Osteoblast (primary cell): ENCODE results near the gene SMOC1. TPM values are rescaled to one million over a fixed set of nuclear protein-coding genes. Genes with fewer than 3 reads are reported as not detected.

Source experiments
- DNase-seq: peaks from one replicate; pipeline ENCODE4 v3.0.0; 2011; ENCODE audit warnings: low spot score, mixed read lengths; ENCODE audit not compliant: insufficient read length; ENCODE audit errors: missing footprints
- H2AFZ ChIP-seq: 2 replicates; pipeline ENCODE4 v1.6.0; 2011; ENCODE audit warnings: mild to moderate bottlenecking, low read length
- H3K27ac ChIP-seq: 2 replicates; pipeline ENCODE4 v1.5.1; 2011; ENCODE audit warnings: mild to moderate bottlenecking, low read depth, low read length, moderate library complexity
- H3K27me3 ChIP-seq: 2 replicates; pipeline ENCODE4 v1.6.0; 2012; ENCODE audit warnings: mild to moderate bottlenecking, control low read depth, inconsistent platforms, low read length, moderate library complexity; ENCODE audit not compliant: insufficient read depth
- H3K36me3 ChIP-seq: 2 replicates; pipeline ENCODE4 v1.5.1; 2011; ENCODE audit warnings: mild to moderate bottlenecking, low read length, control low read depth, moderate library complexity; ENCODE audit not compliant: insufficient read depth
- H3K4me1 ChIP-seq: 2 replicates; pipeline ENCODE4 v1.5.1; 2011; ENCODE audit warnings: mild to moderate bottlenecking, low read length, control low read depth, moderate library complexity; ENCODE audit not compliant: insufficient read depth
- H3K4me2 ChIP-seq: 2 replicates; pipeline ENCODE4 v1.6.0; 2011; ENCODE audit warnings: mild to moderate bottlenecking, low read length; ENCODE audit not compliant: insufficient read depth
- H3K4me3 ChIP-seq: fragments of 200-600 bp; sonication (generic); 3 replicates; pipeline ENCODE4 v1.5.1; 2012; ENCODE audit warnings: mild to moderate bottlenecking, low read length, inconsistent platforms; ENCODE audit not compliant: insufficient read depth
- H3K79me2 ChIP-seq: 2 replicates; pipeline ENCODE4 v1.6.0; 2012; ENCODE audit warnings: mild to moderate bottlenecking, low read length, control low read depth, inconsistent platforms; ENCODE audit not compliant: insufficient read depth
- H3K9me3 ChIP-seq: 2 replicates; pipeline ENCODE4 v1.5.1; 2011; ENCODE audit warnings: low read depth, low read length, control low read depth
- H4K20me1 ChIP-seq: 2 replicates; pipeline ENCODE4 v1.6.0; 2012; ENCODE audit warnings: mild to moderate bottlenecking, low read length, control low read depth; ENCODE audit not compliant: insufficient read depth
- CTCF ChIP-seq: IDR thresholded peaks from 2 replicates; pipeline ENCODE4 v1.5.1; 2011; ENCODE audit warnings: mild to moderate bottlenecking, low read depth, low read length, moderate library complexity; ENCODE audit errors: extremely low read depth
- total RNA-seq: library from RNA; depleted of rRNA; stranded (reverse); fragments of >200 nt; gene quantifications from 2 replicates; pipeline ENCODE4 v1.2.3, GENCODE V29; 2012

SMOC1 gene
- total RNA-seq, 1 donor, result 25.7 TPM

GRCh38 chr14:69941768-69942742, 62.8 kb downstream of the SMOC1 start:
- Histone ChIP-seq H3K4me1 (no peaks in the 10 kb centered on the region), H3K4me2 (no peak overlapping the region), H3K9me3 (no peaks in the 10 kb centered on the region), H3K27me3 (peaks cover under 1% of the 10 kb centered on the region), H3K79me2 (no peaks in the 10 kb centered on the region), H4K20me1 (no peaks in the 10 kb centered on the region), H3K36me3 (no peaks in the 10 kb centered on the region), H2AFZ (no peak overlapping the region), H3K4me3 (no peak overlapping the region), H3K27ac (no peak overlapping the region)
- no peak for DNase-seq
- TF ChIP-seq CTCF, result no peak

- no peak for TF ChIP-seq CTCF
- H4K20me1 ChIP-seq, result no peaks in the 10 kb centered on the region
- no peaks in the 10 kb centered on the region for H3K36me3 ChIP-seq
- no peak overlapping the region for H2AFZ ChIP-seq
- no peak for DNase-seq
- H3K27ac ChIP-seq, result no peak overlapping the region
- no peak overlapping the region for H3K4me3 ChIP-seq
- no peaks in the 10 kb centered on the region for H3K27me3 ChIP-seq
- no peaks in the 10 kb centered on the region for H3K9me3 ChIP-seq
- no peaks in the 10 kb centered on the region for H3K79me2 ChIP-seq
- no peak overlapping the region for H3K4me2 ChIP-seq
- H3K4me1 ChIP-seq, result no peaks in the 10 kb centered on the region
These were observed 64.0 kb downstream of the SMOC1 start for GRCh38 chr14:69943084-69943780.

- Histone ChIP-seq H3K27me3 (no peaks in the 10 kb centered on the region), H2AFZ (no peak overlapping the region), H3K4me2 (no peak overlapping the region), H3K4me3 (no peak overlapping the region), H3K79me2 (no peaks in the 10 kb centered on the region), H3K9me3 (no peaks in the 10 kb centered on the region), H3K36me3 (no peaks in the 10 kb centered on the region), H3K4me1 (no peaks in the 10 kb centered on the region), H3K27ac (no peak overlapping the region), H4K20me1 (no peaks in the 10 kb centered on the region)
- DNase-seq, result no peak
- TF ChIP-seq CTCF, result no peak
These were observed 66.1 kb downstream of the SMOC1 start for GRCh38 chr14:69945347-69945746.

GRCh38 chr14:69945912-69946311, 66.7 kb downstream of the SMOC1 start:
- Histone ChIP-seq H2AFZ (no peak overlapping the region), H3K36me3 (no peaks in the 10 kb centered on the region), H3K79me2 (no peaks in the 10 kb centered on the region), H3K27me3 (no peaks in the 10 kb centered on the region), H3K4me3 (no peak overlapping the region), H3K4me2 (no peak overlapping the region), H3K4me1 (no peaks in the 10 kb centered on the region), H4K20me1 (no peaks in the 10 kb centered on the region), H3K9me3 (no peaks in the 10 kb centered on the region), H3K27ac (no peak overlapping the region)
- no peak for DNase-seq
- TF ChIP-seq CTCF, result no peak
